Measurements from ENCODE around the gene PDE9A. TPM values are rescaled to one million over a fixed set of nuclear protein-coding genes. Genes with fewer than 3 reads are reported as not detected.

PDE9A gene
- total RNA-seq, 1 donor from 2014 or later = 12.3 TPM

DNA sequence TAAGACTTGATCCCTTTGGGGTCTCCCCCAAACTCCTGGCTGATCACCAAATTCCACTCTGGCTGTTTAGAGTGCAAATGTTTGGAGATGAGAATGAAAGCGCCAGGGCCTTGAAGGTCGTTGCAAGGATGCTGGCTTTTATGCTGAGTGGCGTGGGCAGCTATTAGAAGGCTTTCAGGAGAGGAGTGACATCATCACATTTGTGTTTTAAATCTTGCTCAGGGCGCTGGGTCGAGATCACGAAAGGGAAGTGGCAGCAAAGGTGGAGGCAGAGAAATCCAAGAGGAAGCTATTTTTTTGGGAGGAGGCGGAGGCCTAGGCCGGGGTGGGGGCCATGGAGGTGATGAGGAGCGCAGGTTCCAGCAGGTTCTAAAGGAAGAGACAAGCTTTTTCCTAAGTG is 49.3 kb downstream of the PDE9A start:
- peaks cover 30% of the 10 kb centered on the region for H3K36me3 Mint-ChIP-seq (ENCODE audit: unreplicated experiment)

DNA sequence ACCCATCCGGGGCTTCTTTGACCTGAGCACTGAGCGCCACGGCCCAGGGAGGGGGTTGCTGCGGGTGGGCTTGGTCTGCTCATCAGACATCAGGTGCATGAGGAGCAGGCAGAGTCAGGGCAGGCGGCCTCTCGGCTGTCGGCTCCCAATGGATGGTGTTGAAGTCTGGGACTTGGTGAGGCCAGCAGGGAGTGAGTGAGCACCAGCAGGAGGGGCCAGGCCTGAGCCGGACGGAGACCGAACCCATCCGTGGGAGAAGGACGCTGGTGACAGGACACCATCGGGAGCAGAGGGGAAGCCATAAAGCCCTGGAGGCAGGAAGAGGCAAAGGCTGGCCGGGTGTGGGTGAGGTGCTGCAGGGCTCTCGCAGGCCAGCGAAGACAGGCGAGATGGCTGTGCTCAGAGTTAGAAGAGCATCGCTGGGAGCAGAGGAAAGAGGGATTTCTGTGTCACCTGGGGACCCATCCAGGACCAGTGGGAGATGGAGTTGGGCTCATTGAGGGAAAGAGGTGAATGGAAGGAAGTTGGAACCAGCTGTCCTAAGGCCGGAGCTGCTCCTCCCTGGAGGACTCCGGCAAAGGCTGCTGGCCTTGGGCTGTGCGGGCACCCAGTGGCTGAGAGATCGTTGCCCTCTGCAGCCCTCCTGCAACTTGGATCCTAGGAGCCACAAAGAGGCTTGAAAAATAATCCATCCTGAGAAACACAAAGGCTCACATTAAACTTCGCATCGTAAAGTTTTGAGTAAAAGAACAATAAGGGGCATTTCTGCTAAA is 49.9 kb downstream of the PDE9A start:
- Mint-ChIP-seq H3K36me3 (ENCODE audit: unreplicated experiment) (peaks cover 29% of the 10 kb centered on the region), H3K4me3 (ENCODE audit: unreplicated experiment) (no peak overlapping the region), H3K27ac (ENCODE audit: unreplicated experiment) (no peak overlapping the region), H3K4me1 (ENCODE audit: unreplicated experiment) (no peaks in the 10 kb centered on the region), H3K27me3 (ENCODE audit: unreplicated experiment) (peaks cover 5% of the 10 kb centered on the region), H3K9me3 (ENCODE audit: unreplicated experiment) (peaks cover 12% of the 10 kb centered on the region)
- no peak for DNase-seq (ENCODE audit: extremely low spot score, unreplicated experiment)
- TF ChIP-seq, protein P1, sequence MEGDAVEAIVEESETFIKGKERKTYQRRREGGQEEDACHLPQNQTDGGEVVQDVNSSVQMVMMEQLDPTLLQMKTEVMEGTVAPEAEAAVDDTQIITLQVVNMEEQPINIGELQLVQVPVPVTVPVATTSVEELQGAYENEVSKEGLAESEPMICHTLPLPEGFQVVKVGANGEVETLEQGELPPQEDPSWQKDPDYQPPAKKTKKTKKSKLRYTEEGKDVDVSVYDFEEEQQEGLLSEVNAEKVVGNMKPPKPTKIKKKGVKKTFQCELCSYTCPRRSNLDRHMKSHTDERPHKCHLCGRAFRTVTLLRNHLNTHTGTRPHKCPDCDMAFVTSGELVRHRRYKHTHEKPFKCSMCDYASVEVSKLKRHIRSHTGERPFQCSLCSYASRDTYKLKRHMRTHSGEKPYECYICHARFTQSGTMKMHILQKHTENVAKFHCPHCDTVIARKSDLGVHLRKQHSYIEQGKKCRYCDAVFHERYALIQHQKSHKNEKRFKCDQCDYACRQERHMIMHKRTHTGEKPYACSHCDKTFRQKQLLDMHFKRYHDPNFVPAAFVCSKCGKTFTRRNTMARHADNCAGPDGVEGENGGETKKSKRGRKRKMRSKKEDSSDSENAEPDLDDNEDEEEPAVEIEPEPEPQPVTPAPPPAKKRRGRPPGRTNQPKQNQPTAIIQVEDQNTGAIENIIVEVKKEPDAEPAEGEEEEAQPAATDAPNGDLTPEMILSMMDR (IDR thresholded peaks at IDR 0.05) = no peak

More for the DNA sequence above, 49.3 kb downstream of the PDE9A start:
- peaks cover 12% of the 10 kb centered on the region for H3K9me3 Mint-ChIP-seq (ENCODE audit: unreplicated experiment)
- DNase-seq (ENCODE audit: extremely low spot score, unreplicated experiment) = no peak
- H3K27ac Mint-ChIP-seq (ENCODE audit: unreplicated experiment) = no peak overlapping the region
- no peak overlapping the region for H3K4me3 Mint-ChIP-seq (ENCODE audit: unreplicated experiment)
- no peaks in the 10 kb centered on the region for H3K4me1 Mint-ChIP-seq (ENCODE audit: unreplicated experiment)
- H3K27me3 Mint-ChIP-seq (ENCODE audit: unreplicated experiment) = peaks cover 11% of the 10 kb centered on the region
- TF ChIP-seq, protein P1 (IDR thresholded peaks at IDR 0.05) = no peak

DNA sequence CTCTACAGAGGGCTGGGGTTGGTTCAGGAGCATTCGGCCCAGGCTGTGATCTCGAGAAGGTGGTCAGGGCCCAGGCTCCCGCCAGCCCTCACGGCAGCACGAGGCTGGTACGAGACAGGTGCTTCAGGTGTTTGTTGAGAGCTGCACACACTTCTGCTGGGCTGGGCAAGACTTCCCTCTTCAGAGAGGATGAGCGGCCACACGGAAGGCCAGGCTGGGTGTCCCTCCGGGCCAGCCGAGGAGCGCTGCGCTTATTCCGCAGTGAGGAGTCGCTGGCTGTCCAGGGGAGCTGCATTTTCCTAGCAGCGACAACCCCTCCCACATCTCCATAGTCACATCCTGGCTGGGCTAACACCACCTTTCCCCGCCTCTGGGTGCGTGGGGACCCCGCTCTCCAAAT is 50.5 kb downstream of the PDE9A start:
- TF ChIP-seq, protein P1 (IDR thresholded peaks at IDR 0.05) = no peak
- no peaks in the 10 kb centered on the region for H3K4me1 Mint-ChIP-seq (ENCODE audit: unreplicated experiment)

DNA sequence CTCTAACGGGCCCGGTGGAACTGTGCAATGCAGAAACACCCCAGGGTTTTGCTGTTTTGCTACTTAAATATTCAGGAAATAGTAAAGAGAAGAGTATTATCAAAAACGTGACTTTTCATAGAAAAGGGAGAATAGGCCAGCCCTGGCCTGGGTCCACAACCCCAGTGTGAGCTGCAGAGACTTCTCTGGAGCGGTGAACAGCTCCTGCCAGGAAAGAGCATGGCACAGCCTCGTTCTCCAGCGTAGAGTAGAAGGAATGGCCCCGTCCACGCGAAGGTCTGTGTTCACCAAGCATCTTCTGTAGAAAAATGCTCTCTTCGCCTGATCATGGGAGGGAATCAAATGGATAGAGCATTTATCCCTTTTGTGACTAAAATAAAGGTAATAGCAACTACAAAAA is 51.4 kb downstream of the PDE9A start:
- TF ChIP-seq, protein P1 (IDR thresholded peaks at IDR 0.05) = no peak
- peaks cover 5% of the 10 kb centered on the region for H3K27me3 Mint-ChIP-seq (ENCODE audit: unreplicated experiment)
- no peak for DNase-seq (ENCODE audit: extremely low spot score, unreplicated experiment)
- no peak overlapping the region for H3K27ac Mint-ChIP-seq (ENCODE audit: unreplicated experiment)
- H3K36me3 Mint-ChIP-seq (ENCODE audit: unreplicated experiment) = peaks cover 29% of the 10 kb centered on the region
- H3K4me1 Mint-ChIP-seq (ENCODE audit: unreplicated experiment) = no peaks in the 10 kb centered on the region
- H3K9me3 Mint-ChIP-seq (ENCODE audit: unreplicated experiment) = peaks cover 12% of the 10 kb centered on the region
- H3K4me3 Mint-ChIP-seq (ENCODE audit: unreplicated experiment) = no peak overlapping the region

More for the DNA sequence above, 50.5 kb downstream of the PDE9A start:
- Mint-ChIP-seq H3K9me3 (ENCODE audit: unreplicated experiment) (peaks cover 12% of the 10 kb centered on the region), H3K27ac (ENCODE audit: unreplicated experiment) (no peak overlapping the region), H3K27me3 (ENCODE audit: unreplicated experiment) (peaks cover 5% of the 10 kb centered on the region), H3K4me3 (ENCODE audit: unreplicated experiment) (no peak overlapping the region), H3K36me3 (ENCODE audit: unreplicated experiment) (peaks cover 29% of the 10 kb centered on the region)
- DNase-seq (ENCODE audit: extremely low spot score, unreplicated experiment) = no peak

DNA sequence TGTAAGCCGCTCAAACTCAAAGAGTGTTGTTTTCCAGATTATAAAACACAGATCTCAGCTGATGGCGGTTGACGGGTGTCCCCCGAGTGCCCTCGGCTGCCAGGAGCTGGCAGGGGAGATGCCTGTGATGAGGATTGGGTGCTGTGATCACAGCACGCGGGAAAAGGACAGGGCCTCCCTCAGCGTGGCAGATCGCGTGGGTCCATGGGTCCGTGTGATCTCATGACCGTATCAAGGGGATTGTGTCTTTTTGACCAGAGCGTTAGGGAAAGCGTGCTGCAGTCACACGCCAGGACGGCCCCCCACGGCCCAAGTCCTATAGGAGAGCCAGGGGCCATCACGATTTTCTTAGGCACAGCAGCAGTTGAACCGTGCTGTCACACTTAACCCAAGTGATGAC is 51.9 kb downstream of the PDE9A start:
- no peak for DNase-seq (ENCODE audit: extremely low spot score, unreplicated experiment)
- peaks cover 5% of the 10 kb centered on the region for H3K27me3 Mint-ChIP-seq (ENCODE audit: unreplicated experiment)
- TF ChIP-seq, protein P1 (IDR thresholded peaks at IDR 0.05) = no peak
- no peak overlapping the region for H3K4me3 Mint-ChIP-seq (ENCODE audit: unreplicated experiment)
- H3K4me1 Mint-ChIP-seq (ENCODE audit: unreplicated experiment) = no peaks in the 10 kb centered on the region
- no peak overlapping the region for H3K27ac Mint-ChIP-seq (ENCODE audit: unreplicated experiment)
- H3K9me3 Mint-ChIP-seq (ENCODE audit: unreplicated experiment) = peaks cover 12% of the 10 kb centered on the region
- H3K36me3 Mint-ChIP-seq (ENCODE audit: unreplicated experiment) = peaks cover 28% of the 10 kb centered on the region
